ENCODE measurements around the gene TRIM58.

The TRIM58 gene

DNA sequence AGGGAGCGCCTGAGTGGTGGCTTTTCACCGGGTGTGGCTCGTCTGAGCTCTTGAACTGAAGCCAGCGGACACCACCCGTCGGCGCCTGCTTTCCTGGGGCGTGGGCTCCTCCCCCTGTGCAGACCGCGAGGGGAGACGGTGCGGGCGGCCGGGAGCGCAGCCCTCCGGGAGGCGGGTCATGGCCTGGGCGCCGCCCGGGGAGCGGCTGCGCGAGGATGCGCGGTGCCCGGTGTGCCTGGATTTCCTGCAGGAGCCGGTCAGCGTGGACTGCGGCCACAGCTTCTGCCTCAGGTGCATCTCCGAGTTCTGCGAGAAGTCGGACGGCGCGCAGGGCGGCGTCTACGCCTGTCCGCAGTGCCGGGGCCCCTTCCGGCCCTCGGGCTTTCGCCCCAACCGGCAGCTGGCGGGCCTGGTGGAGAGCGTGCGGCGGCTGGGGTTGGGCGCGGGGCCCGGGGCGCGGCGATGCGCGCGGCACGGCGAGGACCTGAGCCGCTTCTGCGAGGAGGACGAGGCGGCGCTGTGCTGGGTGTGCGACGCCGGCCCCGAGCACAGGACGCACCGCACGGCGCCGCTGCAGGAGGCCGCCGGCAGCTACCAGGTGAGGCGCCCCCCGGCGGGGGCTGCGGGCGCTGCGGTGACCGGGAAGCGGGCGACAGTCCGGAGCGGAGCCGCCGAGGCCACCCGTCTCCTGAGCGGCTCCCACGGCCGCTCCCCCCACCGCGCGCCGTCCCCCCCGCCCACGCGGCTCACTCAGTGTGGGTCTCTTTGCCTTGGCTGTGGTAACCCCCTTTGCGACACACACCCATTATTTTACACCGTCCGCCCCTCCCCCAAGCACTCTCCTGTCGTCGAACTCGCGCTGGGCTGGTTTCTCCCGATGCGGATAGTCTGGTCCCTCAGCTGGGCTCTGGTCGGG lies at the start of gene TRIM58:
TRIM58 (plus strand) TSS at position 119 of the 916 bp plus-strand sequence; CDS start at position 179, 60 bp downstream.
- no peak for TF ChIP-seq CTCF (IDR thresholded peaks at IDR 0.05; ENCODE audit: control insufficient read depth, extremely low read depth, insufficient read depth)
- DNase-seq (ENCODE audit: low read depth) = no peak

GRCh38 chr1:247812637-247813036 lies 44.4 kb upstream of the TRIM58 start:
- H3K4me3 ChIP-seq (ENCODE audit: low read depth, low read length) = no peak overlapping the region
- DNase-seq (ENCODE audit: low read depth) = no peak
- TF ChIP-seq CTCF (IDR thresholded peaks at IDR 0.05; ENCODE audit: control insufficient read depth, extremely low read depth, insufficient read depth) = no peak

More for the DNA sequence above, at the start of gene TRIM58:
- H3K4me3 ChIP-seq (ENCODE audit: low read depth, low read length) = no peak within 1 kb of the TSS

DNA sequence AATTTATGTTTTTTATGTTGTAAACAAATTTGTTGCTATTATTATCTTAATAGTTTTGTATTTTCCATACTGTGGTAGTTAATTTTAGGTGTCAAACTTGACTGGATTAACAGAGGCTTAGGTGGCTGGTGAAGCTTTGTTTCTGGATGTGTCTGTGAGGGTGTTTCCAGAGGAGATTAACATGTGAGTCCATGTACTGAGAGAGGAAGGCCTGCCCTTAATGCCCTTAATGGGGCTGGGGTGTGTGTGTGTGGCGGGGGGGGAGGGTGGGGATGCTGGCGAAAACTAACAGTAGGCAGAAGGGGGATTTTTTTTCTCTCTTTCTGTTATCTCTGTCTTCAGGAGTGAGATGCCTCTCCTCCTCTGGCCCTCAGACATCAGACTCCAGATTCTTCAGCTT lies 34.9 kb upstream of the TRIM58 start:
- no peak for TF ChIP-seq CTCF (IDR thresholded peaks at IDR 0.05; ENCODE audit: control insufficient read depth, extremely low read depth, insufficient read depth)
- H3K4me3 ChIP-seq (ENCODE audit: low read depth, low read length) = no peak overlapping the region
- no peak for DNase-seq (ENCODE audit: low read depth)

DNA sequence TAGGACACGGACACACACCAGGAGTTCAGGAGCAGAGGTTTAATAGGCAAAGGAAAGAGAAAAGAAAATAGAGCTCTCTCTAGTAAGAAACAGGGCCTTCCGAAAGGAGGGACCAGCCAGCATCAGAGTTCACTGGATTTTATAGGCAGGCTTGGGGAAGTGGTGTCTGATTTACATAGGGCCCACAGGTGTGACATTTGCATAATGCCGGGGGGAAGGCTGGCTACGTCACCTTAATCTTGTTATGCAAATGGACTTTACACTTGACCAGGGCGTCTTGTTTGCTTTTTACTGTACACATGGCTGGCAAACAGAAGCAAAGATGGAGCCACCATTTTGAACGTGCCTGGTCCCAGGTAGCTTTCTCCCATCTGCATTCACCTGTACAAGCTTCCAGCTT lies 33.0 kb upstream of the TRIM58 start, which contains the start of gene OR14A16:
OR14A16 (minus strand) TSS at position 97 of the 400 bp plus-strand sequence. CDS start 8,390 bp downstream, outside the sequence.
- no peak for TF ChIP-seq CTCF (IDR thresholded peaks at IDR 0.05; ENCODE audit: control insufficient read depth, extremely low read depth, insufficient read depth)
- no peak within 1 kb of the TSS for H3K4me3 ChIP-seq (ENCODE audit: low read depth, low read length)
- no peak for DNase-seq (ENCODE audit: low read depth)

GRCh38 chr1:247825362-247825761 lies 31.6 kb upstream of the TRIM58 start:
- no peak for TF ChIP-seq CTCF (IDR thresholded peaks at IDR 0.05; ENCODE audit: control insufficient read depth, extremely low read depth, insufficient read depth)
- H3K4me3 ChIP-seq (ENCODE audit: low read depth, low read length) = no peak overlapping the region
- no peak for DNase-seq (ENCODE audit: low read depth)

DNA sequence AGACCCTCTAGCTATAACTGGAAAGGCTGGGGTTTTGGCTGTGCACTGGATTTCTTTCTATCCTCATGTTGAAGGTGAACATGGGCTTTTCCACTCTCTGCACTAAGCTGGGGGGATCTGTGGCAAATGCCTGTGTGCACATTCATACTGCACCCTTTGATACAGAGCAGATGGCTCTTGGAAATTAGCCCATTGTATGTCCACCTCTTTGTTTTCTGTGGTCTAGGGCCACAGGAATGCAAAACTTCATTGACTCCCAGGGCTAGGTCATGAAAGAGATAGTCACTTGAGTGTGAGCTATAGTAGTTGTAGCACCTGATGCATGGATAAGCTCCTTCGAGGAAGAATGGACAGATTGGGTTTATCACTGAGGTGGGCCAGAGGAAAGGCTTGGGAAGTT lies 27.3 kb upstream of the TRIM58 start:
- TF ChIP-seq CTCF (IDR thresholded peaks at IDR 0.05; ENCODE audit: control insufficient read depth, extremely low read depth, insufficient read depth) = no peak
- no peak for DNase-seq (ENCODE audit: low read depth)
- no peak overlapping the region for H3K4me3 ChIP-seq (ENCODE audit: low read depth, low read length)

All from LNCaP clone FGC (cell line).